ENCODE measurements around the gene ZNF185.
A peak's percentile ranks its signal among the peaks of the same experiment; 100 is the strongest.

Gene ZNF185

DNA sequence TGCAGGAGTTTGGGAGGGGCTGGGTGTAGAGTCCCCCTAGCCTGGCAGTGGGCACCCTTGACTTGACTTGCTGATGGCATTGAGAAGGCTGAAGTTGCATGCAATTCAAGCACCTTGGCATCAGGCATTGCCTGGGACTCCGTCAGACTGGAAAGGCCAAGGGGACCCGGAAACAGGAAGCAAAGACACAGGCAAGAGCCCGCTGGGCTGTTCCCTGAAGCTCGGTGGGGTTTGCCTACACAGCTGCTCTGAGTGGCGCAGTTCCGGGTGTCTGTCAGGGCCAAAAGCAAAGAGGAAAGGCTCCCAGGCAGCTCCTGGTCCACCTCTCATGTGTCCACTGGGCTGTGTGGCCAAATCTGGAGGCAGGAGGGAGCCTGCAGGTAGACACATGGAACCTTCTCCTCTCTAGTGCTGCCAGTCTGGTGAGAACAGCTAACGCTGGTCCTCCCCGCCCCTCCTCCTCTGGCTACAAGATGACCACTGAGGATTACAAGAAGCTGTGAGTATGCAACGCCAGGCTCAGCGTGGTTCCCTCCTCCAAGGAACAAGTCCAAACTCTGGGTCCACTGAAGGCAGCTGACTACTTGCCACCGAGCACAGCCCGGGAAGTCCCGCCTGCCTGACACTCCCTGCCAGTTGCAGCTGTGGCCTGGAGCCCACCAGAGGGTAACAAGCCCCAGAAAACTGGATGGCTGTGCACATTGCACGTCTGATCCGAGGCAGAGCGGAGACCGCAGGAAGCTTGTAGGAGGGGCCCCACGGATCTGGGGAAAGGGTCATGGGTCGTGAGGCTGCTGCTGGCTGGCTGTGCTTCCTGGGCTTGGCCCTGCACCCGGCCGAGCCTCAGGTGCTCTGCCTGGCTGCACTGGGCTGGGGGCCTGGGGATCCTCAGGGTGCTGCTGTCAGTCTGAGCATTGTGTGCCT lies 20.1 kb downstream of the ZNF185 start:
- DNase-seq (ENCODE audit: low read depth) = no peak

DNA sequence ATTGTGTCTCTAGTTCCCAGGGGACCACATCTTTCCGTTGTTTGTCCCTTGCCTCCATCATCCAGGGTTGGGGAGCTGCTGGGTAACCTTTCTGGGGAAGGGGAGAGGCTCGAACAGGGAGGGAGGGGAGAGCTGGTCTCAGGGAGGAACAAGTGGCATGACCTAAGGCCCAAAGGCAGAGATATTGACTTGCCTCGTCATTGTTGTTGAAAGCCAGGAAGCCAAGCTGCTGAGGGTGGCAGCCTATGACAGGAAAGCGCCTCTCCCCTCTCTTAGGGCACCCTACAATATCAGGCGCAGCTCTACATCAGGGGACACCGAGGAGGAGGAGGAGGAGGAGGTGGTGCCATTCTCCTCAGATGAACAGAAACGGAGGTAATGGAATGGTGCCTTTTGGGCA lies 20.8 kb downstream of the ZNF185 start:
- DNase-seq (ENCODE audit: low read depth) = no peak

DNA sequence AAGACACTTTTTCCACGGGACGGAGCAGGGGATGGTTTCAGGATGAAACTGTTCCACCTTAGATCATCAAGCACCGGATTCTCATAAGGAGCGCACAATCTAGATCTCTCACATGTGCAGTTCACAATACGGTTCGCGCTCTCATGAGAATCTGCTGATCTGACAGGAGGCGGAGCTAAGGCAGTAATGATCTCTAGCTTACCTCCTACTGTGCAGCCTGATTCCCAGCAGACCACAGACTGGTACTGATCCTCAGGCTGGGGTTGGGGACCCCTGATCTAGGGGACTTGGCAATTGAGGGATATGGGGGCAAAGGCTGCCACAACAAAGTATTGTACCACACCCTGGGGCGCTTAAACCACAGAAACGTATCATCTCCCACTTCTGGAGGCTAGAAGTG lies 25.7 kb downstream of the ZNF185 start:
- DNase-seq (ENCODE audit: low read depth) = no peak

DNA sequence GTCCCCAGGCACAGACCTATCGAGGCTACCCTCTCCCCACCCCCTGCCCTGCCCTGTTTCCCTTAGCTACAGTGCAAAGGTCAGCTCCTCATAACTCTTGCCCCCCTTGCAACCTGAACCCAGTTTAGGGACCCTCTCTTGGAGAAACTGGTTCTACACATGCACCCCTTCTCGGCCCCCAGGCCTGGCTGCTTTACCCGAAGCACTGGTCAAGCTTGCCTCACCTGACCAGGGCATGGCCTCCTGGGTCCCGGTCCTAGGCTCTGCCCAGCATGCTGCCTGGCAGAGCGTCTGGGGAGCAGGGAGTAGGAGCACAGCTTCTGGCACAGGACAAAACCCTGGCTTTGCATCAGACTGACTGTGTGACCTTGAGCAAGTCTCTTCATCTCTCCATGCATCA lies 28.0 kb downstream of the ZNF185 start:
- no peak for DNase-seq (ENCODE audit: low read depth)

DNA sequence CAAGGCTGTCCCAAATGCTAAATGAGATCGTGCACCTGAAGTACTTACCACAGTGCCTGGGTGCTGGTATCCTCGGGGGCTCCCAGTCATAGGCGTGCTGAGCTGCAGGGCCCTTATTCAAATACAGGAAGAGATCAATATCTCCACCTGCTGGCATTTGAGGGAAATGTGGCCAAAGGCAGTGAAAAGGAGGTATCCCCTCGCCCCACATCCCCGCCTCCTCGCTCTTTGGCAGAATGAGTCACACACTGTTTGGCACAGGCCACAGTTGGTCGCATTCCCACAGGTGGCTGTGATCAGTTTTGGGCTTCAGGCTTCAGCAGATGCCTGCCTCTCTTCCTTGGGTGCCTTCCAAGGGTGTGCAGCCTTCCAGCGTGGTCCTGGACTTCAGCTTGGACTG lies 28.4 kb downstream of the ZNF185 start:
- DNase-seq (ENCODE audit: low read depth) = peak; percentile 46

DNA sequence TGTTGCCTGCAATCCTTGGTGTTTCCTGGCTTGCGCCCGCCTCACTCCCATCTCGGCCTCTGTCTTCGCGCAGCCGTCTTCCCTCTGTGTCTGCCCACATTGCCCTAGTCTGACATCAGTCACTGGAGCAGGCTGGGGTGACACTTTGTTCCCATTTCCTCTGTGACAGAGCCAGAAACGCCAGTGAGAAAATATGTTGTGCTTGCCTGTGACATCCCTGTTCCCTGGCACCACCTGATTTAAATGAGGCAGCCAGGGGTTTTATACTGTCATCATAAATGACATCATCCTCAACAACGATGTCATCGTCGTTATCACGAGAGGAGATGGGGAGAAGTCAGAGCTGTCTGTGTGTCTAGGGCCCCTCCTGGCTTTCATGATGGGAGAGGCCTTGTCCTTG lies 29.1 kb downstream of the ZNF185 start:
- no peak for DNase-seq (ENCODE audit: low read depth)

DNA sequence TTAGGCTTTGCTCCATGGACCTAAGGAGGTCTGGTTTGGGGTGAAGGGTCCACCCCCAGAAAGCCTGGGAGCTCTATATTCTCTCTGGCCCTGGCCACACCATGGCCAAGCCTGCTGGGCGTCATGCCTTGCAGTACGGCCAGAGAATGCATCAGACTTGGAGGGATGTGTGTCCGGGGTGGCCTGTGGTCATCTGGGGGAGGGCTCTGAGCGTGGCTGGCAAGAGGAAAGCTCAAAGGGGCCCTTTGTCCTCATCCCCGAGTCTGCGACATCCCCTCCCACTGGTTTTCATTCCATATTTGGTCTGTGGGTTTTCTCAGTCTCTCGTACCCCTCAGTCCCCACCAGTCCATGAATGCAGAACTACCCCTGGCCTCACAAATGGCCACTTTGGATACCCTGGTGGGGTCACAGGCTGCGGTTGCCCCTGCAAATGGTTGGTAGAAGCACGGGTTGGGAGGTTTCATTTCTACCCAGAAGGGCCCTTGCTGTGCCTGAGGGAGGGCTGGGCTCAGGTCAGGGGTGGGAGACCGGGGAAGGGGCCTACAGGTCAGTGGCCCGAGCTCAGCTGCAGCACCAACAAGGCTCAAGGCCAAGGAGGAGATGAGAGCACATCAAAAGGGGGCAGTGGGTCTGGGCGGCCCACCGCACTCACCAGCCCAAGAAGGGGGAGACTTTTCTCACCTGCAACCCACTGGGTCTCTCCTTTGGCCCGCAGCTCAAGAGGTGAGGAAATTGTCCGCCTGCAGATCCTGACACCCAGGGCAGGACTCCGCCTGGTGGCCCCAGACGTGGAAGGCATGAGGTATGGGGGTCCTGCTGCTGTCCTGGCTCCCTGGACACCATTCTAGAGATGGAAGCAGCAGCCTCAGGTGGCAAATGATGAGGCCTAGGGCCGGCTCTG lies 30.2 kb downstream of the ZNF185 start:
- DNase-seq (ENCODE audit: low read depth) = no peak

DNA sequence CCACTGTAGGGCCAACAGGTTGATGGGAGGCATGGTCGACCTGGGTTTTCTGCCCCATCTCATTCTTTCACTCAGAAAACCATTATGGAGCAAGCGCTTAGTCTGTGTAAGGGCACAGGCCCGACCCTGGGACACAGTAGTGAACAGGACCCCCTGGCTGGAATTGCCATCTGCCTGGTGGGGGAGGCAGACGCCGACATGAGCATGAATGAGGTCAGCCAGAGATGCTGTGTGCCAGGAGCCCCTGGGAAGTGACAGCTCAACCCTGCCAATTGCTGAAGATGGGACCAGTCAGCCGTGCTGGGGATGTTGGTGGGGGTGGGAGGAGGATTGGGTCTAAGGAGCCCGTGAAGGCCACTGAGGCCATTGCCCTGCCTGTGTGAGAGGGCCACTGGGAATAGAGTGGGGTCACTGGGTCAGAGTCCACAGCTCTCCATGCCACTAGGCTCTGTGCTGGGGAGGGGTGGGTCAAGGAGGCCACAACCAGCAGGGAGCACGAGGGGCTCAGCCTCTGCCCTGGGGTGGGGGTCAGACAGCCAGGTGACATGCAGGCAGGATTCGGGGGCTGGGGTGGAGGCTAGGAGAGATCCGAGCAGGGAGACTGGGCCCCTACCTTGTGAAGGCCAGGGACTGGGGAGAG lies 31.0 kb downstream of the ZNF185 start:
- DNase-seq (ENCODE audit: low read depth) = no peak

DNA sequence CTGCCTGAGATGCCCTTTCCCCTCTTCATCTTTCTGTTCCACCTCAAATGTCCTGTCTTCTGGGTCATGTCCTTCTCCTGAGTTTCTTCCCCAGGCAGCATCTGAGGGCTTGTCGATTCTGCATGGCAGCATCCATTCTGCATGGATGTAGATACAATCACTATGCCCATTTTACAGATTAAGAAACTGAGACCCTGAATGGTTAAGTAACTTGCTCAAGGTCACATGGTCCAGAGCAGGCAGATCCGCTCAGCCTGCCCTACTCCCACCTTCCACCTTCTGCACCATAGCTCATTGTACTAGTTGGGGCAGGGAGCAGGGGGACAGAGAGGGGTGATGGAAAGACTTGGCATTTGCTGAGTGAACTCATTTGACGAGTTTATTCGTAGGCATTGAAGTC lies 32.0 kb downstream of the ZNF185 start:
- no peak for DNase-seq (ENCODE audit: low read depth)

DNA sequence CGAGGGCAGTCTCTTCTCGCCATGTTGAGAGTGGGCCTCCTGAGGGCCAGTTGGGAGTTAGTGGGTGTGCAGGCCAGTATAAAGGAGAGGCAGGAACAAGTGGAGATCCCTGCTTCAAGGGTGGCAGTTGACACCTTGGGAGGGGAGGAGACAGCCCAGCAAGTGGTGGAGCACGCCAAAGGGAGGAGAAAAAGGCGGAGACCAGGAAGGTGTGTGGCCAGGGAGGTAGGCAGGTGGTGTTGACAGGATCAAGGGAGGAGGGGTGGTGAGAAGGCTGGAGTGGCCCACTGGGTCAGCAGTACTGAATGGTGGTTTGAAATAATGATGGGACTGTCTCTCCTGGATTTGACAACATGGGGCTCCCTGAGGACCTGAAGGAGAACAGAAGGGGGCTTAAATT lies 32.6 kb downstream of the ZNF185 start:
- no peak for DNase-seq (ENCODE audit: low read depth)

DNA sequence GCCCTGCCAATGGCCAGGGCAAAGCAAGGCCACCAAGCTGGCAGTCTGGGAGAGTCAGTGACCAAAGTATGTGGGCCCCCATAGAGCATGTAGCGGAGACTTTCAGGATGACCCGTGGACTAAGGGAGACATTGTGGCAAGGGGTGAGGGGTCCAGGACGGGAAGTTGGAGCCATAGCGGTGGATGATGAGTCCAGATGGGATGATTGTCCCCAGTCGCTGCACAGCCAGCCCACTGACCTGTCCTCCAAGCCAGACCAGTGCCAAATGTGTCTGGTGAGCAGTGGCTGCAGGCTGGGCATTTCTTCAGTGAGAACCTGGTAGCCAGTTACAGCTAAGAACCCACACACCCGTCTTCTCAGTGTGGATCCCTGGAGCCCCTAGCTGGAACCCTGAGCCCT lies 34.3 kb downstream of the ZNF185 start:
- DNase-seq (ENCODE audit: low read depth) = no peak

DNA sequence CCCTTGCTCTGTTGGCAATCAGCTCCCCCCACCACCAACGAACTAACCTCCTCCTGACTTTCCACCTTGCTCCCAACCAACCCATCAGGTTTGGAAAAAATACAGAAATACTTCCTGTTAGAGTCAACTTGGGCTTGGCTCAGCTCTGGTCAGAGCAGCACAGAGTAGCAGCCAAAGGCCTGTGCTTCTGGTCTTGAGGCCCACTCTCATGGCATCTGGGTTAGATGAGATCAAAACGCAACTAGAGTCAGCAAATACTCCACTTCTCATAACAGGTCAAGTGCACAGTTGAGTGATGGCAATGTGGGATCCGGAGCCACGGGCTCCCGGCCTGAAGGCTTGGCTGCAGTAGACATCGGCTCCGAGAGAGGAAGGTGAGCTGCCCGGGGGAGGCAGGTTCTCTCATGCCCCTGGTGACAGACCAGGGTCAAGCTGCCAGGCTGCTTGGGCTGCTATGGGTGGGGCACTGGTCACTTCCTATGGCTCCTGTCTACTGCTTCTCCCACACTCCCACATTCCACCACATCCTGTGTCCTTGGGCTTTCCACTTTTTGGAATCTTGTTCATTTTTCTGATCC lies 34.8 kb downstream of the ZNF185 start:
- DNase-seq (ENCODE audit: low read depth) = no peak

DNA sequence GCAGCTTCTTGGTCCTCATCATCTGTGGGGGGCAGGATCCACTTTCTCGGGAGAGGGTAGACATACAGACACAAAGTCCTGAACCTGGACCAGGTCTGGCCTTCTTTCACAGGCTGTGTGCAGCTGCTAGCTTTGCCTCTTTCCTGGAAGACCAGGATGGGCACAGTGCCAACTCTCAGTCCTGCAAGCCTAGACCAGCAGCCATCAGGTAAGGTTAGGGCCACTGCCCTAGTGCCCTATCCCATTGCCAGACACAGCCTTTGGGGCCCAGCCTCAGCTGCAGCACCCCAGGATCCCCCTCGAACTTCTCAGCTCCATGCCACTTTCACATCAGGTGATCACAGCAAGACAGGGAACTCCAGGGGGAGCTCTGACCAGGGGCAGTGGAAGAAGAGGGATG lies 38.4 kb downstream of the ZNF185 start:
- no peak for DNase-seq (ENCODE audit: low read depth)

DNA sequence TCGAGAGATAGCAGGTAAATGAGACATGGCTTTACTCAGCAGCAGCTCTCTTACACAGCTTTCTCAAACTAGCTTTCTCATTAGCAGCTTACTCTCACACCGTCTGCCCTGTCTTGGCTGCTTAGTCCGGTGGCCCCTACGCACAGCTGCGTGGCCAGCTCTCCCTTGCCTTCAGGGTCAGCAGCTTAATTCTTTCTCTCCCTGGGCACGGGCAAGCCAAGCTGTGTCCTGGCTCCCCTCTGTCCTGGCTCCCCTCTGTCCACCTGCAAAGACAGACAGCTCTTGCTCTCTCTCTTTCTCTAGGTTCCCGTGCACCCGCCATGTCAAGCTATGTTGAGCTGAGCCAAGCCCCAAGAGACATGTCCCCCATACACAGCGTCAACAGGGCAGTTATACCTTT lies 39.4 kb downstream of the ZNF185 start:
- DNase-seq (ENCODE audit: low read depth) = no peak

DNA sequence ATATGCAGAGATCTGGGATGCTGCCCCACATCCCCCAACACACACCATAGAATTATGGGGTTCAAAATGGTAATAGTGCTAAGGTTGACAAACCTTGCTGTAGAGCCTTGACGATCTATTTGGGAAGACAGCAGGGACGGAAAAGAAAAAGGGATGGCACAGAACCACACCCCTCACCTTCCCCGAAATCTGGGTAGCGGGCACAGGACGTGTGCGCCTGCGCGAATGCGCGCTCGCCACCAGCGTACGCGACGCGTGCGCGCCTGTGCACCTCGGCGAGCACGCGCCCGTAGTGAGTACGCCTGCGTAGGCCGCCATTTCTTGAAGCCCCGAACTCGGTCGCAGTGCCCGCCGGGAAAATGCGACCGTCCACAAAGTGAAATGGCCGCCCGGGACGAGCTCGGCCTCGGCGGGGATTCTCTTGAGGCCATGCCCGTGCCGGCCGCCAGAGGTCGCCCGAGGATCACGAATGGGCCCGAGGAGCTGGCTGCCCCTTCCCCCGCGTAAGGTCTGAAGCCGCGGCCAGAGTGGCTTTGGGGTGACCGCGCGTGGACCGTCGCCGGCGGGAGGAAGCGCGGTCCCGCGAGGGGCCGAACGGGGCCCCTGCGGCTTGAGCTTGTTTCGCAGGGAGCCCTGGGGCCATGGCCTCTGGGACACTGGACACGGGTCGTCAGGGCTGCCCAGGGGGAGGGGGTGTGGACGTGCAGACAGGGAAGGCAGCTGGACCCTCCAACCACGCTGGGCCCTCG lies 43.6 kb downstream of the ZNF185 start:
- DNase-seq (ENCODE audit: low read depth) = peak; percentile 42

DNA sequence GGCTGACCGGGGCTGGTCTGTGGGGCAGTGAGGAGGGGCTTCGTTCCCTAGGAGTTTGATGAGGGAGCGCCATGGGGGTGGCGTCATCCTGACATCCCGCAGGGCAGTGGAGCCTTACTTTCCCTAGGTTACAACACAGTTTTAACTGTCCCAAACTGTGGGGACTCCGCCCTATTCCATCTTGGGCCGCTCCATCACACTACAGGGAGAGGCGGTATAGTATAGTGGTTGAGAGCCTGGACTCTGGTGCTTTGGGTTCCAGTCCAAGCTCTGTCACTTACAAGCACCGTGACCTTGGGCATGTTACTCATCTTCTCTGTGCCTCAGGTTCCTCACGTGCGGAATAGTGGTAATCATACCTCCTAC lies 44.2 kb downstream of the ZNF185 start:
- no peak for DNase-seq (ENCODE audit: low read depth)

DNA sequence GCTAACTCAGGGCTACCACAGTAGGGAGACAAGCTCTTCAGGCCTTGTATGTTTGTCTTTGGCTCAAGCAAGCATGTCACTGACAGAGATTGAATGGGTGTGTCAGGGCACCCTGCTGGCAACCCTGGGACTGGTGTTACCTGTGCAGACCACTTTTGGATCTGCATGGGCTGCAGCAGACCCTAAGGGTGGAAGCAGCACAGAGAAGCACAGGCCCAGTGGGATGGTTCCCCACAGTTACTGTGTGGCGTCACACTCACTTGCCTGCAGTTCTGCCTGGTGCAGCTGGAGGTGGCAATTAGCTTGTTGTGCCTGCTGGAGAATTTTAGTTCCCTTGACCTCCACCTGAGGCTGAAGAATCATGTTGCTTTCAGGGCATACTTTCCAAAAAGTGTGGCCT lies 46.0 kb downstream of the ZNF185 start:
- DNase-seq (ENCODE audit: low read depth) = no peak

DNA sequence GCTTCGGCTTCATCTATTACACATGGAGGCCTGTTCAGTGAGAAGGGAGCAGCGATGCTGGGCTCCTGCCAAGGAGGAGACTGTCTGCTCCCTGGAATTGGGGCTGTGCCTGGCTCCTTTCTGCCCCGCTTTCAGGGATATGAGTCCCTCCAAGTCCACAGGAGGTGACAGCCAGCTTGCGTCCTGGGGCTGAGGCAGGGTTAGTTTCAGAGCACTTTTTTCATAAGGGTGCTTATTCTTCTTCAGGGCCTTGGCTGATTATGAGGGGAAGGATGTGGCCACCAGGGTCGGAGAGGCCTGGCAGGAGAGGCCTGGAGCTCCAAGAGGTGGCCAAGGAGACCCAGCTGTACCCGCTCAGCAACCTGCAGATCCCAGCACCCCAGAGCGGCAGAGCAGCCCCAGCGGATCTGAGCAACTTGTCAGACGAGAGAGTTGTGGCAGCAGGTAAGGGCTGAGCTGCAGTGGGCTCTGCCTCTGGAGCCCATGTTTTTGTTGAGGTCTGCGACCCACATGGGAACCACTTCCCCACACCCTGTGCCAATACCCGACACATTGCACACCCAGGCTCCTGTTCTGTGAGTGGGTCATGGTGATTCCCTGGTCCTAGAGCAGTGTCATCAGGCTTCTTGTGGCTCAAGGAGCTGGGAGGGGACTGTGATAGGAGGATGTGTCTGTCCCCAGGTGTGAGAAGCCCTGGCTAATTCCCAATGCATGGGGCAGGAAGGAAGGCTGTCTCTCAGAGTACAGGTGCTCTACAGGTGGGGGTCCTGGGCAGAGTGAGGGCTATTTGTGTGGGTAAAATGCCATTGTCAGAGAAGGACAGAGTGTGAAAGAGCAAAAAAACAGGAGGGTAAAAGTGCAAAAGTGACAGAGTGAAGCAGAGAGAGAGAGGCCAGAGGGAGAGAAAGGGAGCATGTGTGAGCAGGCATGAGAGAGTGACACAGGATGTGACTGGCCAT lies 47.4 kb downstream of the ZNF185 start:
- DNase-seq (ENCODE audit: low read depth) = no peak

DNA sequence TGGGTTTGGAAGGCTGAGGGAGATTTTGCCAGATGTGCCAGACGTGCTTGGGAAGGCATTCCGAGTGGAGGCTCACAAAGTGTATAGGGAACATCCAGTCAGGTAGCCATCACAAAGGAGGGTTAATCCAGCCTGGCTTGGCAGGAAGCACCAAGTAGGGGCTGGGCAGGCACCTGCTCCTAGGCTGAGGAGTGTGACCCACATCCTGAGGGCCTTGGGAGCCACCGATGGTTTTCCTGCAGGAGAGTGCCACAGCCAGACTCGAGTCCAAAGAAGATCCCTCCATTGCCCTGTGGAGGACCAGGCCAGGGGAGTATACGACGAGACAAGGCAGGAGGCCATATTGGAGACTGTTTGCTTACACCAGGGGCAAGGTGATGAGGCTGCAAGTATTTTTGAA lies 48.8 kb downstream of the ZNF185 start:
- DNase-seq (ENCODE audit: low read depth) = no peak

Measured in HS-5 (cell line).